ENCODE results near the gene MCCC2.

DNA sequence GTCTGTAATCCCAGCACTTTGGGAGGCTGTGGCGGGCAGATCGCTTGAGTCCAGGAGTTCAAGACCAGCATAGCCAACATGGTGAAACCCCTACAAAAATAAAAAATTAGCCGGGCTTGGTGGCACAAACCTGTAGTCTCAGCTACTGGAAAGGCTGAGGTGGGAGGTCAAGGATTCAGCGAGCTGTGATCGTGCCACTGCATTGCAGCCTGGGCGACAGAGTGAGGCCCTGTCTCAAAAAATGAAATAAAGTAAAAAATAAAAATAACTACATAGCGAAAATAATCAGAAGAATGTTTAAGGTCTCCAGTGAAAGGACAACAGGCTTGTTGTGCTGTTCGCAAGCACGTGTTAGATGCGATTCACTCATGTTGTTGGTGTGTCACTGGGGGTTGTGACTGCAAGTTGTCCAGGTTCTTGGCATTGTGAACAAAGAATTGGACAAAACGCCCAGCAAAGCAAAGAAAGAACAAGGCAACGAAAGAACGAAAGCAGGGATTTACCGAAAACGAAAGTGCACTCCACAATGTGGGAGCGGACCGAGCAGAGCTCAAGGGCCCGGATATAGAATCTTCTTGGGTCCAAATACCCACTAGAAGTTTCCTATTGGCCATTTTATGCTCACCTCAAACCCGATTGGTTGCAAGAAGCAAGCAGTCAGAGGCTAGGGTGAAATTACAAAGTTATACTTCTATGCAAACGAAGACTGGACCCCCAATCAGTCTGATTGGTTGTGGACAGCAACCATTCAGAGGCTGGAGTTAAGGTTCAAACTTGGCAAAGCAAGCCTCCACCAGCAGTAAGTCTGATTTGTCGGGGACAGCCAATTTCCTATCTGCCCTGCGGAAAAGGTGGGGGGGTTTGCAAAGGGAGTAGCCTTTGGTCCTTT lies 844 bp upstream of the MCCC2 start:
- no peak for TF ChIP-seq CTCF (conservative IDR thresholded peaks at IDR 0.05; ENCODE audit: low read depth in 2 of 2)
- no peak for TF ChIP-seq POLR2AphosphoS5 (IDR thresholded peaks at IDR 0.05; ENCODE audit: low read depth)
- TF ChIP-seq, protein P1, sequence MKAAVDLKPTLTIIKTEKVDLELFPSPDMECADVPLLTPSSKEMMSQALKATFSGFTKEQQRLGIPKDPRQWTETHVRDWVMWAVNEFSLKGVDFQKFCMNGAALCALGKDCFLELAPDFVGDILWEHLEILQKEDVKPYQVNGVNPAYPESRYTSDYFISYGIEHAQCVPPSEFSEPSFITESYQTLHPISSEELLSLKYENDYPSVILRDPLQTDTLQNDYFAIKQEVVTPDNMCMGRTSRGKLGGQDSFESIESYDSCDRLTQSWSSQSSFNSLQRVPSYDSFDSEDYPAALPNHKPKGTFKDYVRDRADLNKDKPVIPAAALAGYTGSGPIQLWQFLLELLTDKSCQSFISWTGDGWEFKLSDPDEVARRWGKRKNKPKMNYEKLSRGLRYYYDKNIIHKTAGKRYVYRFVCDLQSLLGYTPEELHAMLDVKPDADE (IDR thresholded peaks at IDR 0.05), result no peak; the same call in 1 of the 2 replicates
- no peak for TF ChIP-seq EZH2 (IDR thresholded peaks at IDR 0.05; ENCODE audit: low read depth, unreplicated experiment)
- TF ChIP-seq EZH2phosphoT487 (IDR thresholded peaks at IDR 0.05; ENCODE audit: unreplicated experiment), result no peak
- TF ChIP-seq JUNB (IDR thresholded peaks at IDR 0.05; ENCODE audit: unreplicated experiment), result no peak
- TF ChIP-seq, protein P2, sequence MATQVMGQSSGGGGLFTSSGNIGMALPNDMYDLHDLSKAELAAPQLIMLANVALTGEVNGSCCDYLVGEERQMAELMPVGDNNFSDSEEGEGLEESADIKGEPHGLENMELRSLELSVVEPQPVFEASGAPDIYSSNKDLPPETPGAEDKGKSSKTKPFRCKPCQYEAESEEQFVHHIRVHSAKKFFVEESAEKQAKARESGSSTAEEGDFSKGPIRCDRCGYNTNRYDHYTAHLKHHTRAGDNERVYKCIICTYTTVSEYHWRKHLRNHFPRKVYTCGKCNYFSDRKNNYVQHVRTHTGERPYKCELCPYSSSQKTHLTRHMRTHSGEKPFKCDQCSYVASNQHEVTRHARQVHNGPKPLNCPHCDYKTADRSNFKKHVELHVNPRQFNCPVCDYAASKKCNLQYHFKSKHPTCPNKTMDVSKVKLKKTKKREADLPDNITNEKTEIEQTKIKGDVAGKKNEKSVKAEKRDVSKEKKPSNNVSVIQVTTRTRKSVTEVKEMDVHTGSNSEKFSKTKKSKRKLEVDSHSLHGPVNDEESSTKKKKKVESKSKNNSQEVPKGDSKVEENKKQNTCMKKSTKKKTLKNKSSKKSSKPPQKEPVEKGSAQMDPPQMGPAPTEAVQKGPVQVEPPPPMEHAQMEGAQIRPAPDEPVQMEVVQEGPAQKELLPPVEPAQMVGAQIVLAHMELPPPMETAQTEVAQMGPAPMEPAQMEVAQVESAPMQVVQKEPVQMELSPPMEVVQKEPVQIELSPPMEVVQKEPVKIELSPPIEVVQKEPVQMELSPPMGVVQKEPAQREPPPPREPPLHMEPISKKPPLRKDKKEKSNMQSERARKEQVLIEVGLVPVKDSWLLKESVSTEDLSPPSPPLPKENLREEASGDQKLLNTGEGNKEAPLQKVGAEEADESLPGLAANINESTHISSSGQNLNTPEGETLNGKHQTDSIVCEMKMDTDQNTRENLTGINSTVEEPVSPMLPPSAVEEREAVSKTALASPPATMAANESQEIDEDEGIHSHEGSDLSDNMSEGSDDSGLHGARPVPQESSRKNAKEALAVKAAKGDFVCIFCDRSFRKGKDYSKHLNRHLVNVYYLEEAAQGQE (IDR thresholded peaks at IDR 0.05; ENCODE audit: unreplicated experiment), result no peak
- no peak for TF ChIP-seq CREB1 (CRISPR knock-in tag; IDR thresholded peaks at IDR 0.05; ENCODE audit: low read depth)
- no peak for TF ChIP-seq NANOG (IDR thresholded peaks at IDR 0.05; ENCODE audit: borderline replicate concordance)
- no peak for TF ChIP-seq ZNF114 (CRISPR knock-in tag; IDR thresholded peaks at IDR 0.05)
- no peak for TF ChIP-seq STAT1 (IDR thresholded peaks at IDR 0.05; ENCODE audit: unreplicated experiment)
- TF ChIP-seq, protein P3, sequence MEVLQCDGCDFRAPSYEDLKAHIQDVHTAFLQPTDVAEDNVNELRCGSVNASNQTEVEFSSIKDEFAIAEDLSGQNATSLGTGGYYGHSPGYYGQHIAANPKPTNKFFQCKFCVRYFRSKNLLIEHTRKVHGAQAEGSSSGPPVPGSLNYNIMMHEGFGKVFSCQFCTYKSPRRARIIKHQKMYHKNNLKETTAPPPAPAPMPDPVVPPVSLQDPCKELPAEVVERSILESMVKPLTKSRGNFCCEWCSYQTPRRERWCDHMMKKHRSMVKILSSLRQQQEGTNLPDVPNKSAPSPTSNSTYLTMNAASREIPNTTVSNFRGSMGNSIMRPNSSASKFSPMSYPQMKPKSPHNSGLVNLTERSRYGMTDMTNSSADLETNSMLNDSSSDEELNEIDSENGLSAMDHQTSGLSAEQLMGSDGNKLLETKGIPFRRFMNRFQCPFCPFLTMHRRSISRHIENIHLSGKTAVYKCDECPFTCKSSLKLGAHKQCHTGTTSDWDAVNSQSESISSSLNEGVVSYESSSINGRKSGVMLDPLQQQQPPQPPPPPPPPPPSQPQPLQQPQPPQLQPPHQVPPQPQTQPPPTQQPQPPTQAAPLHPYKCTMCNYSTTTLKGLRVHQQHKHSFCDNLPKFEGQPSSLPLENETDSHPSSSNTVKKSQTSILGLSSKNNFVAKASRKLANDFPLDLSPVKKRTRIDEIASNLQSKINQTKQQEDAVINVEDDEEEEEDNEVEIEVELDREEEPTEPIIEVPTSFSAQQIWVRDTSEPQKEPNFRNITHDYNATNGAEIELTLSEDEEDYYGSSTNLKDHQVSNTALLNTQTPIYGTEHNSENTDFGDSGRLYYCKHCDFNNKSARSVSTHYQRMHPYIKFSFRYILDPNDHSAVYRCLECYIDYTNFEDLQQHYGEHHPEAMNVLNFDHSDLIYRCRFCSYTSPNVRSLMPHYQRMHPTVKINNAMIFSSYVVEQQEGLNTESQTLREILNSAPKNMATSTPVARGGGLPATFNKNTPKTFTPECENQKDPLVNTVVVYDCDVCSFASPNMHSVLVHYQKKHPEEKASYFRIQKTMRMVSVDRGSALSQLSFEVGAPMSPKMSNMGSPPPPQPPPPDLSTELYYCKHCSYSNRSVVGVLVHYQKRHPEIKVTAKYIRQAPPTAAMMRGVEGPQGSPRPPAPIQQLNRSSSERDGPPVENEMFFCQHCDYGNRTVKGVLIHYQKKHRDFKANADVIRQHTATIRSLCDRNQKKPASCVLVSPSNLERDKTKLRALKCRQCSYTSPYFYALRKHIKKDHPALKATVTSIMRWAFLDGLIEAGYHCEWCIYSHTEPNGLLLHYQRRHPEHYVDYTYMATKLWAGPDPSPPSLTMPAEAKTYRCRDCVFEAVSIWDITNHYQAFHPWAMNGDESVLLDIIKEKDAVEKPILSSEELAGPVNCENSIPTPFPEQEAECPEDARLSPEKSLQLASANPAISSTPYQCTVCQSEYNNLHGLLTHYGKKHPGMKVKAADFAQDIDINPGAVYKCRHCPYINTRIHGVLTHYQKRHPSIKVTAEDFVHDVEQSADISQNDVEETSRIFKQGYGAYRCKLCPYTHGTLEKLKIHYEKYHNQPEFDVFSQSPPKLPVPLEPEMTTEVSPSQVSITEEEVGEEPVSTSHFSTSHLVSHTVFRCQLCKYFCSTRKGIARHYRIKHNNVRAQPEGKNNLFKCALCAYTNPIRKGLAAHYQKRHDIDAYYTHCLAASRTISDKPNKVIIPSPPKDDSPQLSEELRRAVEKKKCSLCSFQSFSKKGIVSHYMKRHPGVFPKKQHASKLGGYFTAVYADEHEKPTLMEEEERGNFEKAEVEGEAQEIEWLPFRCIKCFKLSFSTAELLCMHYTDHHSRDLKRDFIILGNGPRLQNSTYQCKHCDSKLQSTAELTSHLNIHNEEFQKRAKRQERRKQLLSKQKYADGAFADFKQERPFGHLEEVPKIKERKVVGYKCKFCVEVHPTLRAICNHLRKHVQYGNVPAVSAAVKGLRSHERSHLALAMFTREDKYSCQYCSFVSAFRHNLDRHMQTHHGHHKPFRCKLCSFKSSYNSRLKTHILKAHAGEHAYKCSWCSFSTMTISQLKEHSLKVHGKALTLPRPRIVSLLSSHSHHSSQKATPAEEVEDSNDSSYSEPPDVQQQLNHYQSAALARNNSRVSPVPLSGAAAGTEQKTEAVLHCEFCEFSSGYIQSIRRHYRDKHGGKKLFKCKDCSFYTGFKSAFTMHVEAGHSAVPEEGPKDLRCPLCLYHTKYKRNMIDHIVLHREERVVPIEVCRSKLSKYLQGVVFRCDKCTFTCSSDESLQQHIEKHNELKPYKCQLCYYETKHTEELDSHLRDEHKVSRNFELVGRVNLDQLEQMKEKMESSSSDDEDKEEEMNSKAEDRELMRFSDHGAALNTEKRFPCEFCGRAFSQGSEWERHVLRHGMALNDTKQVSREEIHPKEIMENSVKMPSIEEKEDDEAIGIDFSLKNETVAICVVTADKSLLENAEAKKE (CRISPR knock-in tag; IDR thresholded peaks at IDR 0.05), result no peak
- TF ChIP-seq ZNF331 (CRISPR knock-in tag; IDR thresholded peaks at IDR 0.05; ENCODE audit: low read depth), result no peak

Data from GM23338 (cell line).